NCI-H2107 treated with DMSO at 0.1 percent for 48 hours (cell line): ENCODE results near the gene P2RX2.

Experiments
- DNase-seq: peaks from one replicate; lab custom pipeline; 2025; ENCODE audit not compliant: unreplicated experiment; lab: John Stamatoyannopoulos, UW

Gene P2RX2

DNA sequence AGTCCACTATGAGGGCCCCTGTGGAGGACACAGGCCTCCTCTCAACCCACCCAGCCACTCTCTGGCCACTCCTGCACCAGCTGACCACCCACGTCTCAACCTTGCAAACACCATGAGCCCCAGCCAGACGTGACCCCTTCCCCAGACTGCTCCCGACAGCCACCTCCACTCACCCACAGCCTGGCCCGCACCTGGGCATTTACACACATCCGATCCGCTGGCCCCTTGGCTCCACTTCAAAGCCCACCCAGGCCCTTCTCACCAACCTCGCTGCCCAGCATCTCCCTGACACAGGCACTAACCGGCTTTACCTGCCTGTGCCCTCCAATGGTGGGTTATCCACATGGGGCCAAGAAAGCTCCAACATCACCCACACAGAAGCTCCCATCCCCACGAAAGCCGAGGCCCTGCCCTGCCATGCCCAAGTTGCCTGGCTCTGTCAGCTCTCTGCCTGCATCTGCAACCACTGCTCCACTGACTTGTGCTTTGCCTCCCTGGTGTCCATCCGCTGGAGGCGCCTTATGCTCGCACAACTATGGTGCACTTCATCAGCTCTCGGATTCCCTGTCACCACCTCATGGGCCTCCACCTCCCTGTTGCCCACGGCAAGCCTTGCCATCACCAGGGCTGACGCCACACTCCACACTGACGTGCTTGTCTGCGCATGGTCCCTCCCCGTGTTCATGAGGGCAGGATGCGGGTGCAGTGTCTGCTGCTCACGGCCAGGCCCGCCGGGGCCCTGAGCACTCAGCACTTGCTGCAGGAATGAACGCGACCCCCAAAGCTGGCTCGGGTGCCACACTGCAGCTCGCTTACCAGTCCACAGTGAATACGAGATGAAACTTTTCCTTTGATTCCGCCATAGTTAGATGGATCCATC lies 16.7 kb downstream of the P2RX2 start:
- DNase-seq, result no peak

DNA sequence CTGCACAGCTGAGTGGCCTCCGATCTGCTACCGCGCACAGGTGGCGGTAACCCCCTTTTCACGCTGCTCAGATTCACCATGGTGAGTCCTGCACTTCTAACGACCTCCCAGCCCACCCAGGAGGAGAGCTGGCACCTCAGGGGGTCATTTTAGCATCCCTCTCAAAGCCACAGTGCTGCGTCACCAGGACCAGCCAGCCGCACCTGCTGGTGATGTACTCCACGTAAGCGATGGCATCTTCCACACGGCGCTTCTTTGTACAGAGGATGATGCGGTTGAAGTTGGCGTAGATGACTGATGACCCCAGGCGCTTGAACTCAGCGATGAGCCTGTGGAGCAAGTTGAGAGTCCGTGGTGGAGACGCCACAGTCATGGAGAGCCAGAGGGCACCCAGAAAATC lies 19.2 kb downstream of the P2RX2 start:
- no peak for DNase-seq

DNA sequence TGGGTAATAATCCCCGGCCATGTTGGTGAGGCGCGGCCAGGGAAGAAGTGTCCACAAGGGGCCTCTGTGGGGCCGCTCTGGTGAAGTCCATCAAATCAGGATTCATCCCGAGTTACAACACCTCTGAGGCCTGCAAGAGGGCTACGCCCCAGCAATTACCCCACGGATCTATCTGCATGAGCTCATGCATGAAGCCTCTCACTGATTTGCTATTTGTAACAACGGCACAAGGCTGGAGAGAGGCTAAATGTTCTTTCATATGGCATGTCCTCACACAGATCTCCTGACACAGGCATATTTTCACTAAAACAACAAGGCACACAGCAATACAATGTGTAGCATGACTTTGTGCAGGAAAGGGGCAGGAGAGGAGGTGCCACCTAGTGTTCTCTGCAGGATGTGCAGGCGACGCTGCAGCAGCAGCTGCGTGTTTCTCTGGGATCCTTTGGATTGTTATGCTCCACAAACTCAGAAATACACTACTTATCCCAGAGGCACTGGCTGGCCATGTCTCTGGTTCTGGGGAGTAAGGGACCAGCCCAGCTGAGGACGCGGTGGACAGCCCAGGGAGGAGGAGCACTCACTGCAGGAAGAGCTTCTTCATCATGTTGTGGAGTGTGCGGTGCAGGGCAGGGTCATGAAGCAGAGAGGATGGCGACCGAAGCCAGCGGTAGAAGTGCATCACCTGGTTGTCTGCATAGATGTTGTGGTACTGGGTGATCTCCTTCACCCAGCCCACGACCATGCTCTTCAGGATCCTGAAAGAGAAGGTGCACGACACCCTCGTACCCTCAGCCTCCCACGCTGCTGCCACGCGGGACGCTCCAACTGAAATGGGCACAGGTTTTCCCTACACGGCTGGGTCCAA lies 20.2 kb downstream of the P2RX2 start:
- peak; percentile 16 for DNase-seq

DNA sequence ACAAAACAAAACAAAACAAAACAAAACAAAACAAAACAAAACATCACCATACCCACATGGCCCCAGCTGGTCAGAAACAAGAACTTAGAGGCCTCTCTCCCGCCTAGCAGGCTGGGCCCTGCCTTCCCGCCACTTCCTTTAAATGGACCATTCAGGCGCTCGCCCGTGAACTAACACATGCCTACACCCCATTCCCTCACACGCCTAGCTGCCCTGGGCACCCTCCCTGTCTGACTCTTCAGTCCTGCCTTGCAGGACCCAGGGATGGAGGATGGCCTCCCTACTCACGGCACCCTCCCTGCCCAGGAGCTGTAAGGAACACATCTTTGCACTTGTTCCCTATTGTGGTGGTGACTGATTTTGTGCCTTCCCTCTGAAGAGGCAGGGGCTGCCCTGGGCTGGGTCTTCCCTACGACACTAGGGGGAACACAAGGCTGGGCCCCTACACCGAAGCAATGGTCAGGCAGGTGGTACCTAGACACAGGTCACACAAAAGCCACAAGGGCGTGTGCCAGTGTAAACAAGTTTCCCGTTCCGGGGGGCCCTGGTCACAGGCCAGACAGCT lies 21.5 kb downstream of the P2RX2 start:
- DNase-seq, result no peak

DNA sequence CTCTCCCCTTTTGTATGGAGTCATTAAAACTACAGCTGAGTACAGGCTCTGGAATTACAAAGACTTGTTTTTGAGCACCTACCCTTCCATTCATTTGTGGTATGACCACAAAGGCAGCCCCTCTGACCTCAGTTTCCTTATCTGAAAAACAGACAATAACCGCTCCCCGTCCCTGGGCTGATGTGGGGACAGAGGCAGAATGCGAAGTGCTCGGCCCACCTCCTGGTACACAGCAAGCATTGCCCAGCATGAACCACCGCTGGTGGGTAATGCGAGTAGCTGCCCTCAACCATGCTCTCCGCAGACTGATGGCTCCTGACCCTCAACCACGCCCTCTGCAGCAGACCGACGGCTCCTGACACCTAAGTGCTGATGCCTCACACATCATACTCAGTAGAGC lies 22.4 kb downstream of the P2RX2 start:
- DNase-seq, result no peak

DNA sequence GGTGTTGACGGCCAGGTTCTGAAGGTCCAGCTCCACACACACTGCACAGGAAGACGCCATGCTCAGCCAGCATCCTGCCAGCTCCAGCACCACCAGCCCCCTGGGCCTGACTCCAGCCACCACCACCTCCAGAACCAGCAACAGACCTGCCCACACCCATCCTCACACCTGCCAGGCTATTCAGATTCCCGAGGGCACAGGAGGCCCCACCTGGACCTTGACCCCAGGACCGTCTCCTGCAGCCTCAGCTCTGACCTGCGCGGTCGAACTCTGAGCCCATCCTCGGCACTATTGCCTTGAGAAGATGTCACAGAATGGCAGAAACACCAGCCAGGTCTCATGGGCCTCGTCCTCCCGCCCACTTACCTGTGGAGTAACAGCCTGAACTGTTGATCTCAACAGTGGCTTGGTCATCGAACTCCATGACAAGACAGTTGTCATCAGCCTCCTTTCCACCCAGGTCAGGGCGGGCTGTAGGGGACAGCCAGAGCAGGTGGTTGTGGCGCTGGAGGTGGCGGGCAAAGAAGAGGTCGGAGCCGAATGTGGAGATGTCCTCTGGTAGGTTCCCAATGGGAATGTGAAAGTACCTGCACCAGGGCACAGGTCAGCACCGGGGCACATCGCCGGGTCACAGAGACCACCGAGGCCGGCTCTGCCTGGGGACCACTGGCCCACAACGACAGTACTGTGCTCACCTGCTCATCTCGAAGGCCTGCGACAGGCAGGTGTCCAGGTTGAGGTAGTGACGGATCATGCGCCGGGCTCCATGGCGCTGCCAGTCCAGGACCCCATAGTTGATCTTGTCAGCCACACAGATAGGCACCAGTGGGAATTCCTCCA lies 23.5 kb downstream of the P2RX2 start:
- DNase-seq, result no peak

DNA sequence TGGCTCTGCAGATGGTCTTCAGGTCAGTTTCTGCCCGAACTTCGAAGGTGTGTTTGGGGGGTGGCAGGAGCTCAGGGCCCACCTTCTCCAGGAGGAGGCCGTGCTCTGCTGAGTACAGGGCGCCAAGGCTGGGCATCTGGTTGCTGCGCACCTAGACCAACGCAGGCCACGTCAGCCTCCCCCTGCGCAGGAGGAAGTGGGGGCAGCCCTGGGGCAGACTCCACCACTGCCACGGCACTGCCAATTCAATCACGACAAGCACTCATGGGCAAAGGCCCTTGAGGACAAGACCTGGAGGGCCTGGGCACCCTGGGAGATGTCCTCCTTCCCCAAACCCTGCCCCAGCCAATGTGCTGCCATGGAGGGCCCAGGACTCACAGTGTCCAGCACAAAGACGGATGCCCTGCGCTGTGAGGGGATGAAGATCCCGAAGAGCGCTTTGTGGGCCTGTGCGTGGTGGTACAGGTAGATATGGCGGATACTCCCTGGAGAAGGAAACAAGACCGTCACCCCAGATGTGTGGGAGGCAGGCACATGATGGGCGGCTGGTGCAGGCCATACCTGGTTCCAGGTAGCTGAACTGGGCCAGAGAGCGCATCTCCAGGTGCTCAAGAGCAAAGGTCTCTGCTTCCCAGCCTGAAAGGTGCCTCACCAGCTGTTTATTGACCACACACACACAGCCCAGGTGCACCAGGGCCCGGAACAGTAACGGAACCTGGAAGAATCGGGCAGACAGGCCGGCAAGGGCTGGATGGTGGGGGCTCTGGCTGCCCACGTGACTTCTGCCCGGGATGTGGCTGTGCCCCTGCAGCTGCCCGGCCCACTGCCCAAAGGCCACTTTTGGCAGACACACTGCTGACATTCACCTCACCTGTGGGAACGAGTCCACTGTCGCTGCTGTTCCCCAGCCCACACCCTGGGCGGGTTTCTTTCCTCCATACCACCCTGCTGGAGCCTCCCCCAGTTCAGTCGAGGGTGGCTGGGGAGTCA lies 24.6 kb downstream of the P2RX2 start:
- no peak for DNase-seq

DNA sequence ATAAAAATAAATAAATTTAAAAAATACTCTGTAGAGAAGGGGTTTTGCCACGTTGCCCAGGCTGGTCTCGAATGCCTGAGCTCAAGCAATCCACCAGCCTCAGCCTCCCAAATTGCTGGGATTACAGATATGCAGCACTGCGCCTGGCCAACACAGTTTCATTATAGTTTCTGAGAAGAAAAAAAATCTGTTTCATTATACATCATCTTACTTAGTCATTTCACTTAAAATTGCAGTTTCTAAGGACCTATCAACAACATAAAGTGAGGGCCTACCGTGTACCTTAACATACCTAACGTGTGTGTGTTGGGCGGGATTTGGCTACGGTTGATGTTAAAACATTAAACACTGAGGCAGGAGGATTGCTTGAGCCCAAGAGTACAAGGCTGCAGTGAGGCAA lies 28.3 kb downstream of the P2RX2 start:
- DNase-seq, result no peak

DNA sequence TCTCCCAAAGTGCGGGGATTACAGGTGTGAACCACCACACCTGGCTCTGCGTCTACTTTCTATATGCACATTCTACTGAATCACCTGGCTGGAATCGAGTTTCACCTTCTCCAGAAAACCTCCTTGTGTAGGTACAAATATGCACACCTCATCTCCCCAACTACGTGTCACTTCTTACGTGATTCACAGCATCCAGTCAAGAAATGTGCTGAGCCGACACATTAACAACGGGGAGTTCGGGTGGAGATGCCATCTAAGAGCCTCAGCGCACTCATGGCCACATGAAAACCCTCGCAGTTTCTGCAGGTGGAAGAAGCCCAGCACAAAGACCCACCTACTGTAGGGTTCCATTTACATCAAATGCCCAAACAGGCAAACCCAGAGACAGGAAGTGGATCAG lies 29.3 kb downstream of the P2RX2 start:
- DNase-seq, result no peak

DNA sequence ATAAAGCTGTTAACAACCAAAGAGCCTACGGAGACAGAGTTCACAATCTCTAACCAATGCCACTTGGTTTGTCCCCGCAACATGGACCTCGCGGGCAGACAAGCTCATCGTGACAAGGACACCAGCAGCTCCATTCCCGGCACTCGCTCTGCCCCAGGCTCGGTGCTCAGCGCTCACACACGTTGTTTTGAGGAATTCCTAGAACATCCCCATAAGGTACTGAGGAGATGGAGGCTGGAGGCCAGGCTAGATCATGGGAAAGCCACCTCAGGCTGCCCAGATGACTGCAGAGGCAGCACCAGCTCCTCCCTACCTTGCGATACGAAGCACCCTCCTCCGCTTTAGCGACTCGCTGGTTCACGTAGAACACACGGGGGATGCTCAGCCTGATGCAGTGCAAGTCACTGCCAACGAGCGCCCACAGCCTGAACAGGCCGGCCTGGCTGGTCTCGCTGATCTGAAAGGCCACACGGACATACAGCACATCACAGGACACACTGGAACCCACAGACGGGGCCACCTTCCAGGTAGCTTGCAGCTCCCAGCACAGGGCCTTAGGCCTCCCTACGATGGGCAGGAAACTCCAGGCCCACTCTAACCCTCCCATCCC lies 30.1 kb downstream of the P2RX2 start:
- no peak for DNase-seq

DNA sequence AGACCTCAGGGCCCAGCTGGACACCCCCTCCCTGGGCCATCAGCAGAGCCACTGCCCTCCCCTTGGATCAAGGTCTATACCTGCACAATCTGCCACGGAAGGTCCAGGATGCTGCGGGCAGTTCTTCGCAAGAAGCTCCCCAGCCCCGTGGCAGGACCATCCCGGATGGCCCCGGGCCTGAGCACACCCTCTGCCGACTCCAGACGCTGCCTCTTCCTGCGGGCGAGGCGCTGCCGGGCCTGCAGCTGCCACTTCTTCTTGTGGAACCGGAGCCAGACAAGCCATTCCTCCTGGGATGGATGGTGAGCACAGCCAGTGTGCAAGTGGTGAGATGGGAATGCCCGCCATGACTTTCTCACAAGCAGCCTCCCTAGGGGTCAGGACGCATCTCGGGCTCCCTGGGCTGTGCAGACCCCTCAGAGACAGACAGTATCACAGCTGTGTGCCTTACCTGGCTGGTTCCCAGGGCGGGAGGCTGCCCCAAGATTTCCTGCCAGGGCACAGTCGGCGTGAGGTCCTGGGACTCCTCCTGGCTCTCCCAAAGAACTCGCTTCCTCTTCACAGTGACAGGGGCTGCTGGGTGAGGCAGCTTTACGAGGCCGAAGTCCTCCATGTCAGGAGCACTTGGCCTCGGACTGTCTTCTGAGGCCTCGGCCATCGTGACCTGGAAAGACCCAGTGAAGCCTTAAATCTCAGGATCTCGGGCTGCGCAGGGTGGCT lies 30.8 kb downstream of the P2RX2 start:
- DNase-seq, result no peak

DNA sequence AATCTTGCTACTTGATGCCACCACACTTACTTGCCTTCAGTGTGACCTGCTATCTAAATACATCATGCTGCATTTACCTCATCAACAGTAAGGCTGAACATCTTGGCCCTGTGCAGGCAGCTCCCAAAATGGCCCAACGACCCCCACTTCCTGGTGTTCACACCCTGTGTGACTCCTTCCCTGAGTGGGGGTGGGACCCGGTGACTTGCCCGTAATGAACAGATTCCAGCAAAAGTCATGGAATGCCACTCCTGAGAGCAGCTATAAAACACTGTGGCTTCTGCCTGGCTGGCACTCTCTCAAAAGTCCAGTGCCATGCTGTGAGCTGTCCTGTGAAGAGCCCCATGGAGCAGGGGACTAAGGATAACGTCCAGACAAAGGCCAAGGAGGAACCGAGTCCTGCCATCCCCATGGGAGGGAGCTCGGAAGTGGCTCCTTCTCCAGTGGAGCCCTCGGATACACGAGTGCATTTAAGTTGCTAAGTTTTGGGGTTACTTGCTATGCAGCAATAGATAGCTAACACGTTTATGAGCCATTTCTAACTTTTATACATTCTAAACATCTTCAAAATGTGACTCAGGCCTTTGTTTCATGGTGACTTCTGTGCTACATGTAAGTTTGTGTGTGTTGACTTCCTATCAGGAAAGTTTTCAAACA lies 33.0 kb downstream of the P2RX2 start:
- DNase-seq, result peak; percentile 100

DNA sequence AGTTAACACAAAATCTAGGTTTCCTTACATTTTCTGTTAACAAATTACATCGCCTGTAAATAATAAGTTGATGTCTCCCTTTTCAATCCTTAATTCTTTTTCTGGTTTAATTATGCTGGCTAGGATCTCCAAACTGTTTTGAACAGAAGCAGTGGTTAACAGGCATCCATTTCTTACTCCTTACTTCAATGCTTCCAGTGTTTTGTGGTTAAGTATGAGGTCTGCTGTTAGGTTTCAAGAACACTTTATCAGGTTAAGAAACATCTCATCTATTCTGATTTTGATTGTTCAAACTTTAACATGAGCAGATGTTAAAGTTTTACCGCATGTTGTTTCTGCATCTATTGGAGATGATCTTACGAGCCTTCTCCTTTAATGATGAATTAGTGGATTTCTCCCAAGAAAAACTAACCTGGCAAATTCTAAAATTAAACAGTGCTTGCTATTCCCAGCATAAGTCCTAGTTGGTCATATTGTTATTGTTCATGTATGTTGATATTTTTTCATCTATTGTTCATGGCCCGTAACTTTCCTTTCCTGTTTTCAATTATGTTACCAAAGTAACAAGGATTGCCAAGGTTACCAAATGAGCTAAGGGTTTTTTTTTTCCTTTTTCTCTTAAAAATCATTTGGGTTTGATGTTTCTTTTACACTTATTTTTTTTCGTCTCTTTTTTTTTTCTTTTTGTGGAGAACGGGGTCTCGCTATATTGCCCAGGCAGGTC lies 35.2 kb downstream of the P2RX2 start:
- DNase-seq, result no peak

DNA sequence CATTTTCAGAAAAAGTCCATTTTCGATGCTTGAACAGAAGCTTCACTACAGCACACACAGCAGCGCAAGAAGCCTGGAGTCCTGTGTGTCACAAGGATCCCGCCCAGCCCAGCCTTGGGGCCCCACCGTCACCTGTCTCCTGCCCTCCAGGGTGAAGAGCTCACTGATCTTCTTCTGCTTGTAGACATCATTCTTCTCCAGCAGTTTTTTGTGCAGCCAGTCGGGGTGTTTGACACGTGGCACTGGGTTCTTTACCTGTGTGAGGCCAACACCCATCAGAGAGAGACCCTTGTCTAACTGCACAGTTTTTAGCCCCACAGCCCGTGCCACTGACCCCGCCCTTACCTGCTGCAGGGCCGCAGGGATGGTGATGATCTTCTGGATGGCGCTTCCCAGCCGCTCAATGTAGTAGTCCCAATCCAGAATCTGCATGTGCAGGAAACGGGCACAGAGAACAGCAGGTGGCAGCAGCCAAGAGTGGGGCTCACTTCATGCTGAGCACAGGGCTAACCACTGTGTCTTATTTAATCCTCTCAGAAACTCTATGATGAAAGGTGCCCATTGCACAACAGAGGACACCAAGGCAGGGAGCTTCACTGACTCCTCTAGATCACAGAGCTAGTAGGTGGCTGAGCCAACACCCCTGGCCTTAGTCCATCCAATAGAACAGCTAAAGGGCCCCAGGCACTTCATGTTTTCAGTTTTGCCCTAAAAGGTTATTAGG lies 38.6 kb downstream of the P2RX2 start:
- DNase-seq, result no peak

DNA sequence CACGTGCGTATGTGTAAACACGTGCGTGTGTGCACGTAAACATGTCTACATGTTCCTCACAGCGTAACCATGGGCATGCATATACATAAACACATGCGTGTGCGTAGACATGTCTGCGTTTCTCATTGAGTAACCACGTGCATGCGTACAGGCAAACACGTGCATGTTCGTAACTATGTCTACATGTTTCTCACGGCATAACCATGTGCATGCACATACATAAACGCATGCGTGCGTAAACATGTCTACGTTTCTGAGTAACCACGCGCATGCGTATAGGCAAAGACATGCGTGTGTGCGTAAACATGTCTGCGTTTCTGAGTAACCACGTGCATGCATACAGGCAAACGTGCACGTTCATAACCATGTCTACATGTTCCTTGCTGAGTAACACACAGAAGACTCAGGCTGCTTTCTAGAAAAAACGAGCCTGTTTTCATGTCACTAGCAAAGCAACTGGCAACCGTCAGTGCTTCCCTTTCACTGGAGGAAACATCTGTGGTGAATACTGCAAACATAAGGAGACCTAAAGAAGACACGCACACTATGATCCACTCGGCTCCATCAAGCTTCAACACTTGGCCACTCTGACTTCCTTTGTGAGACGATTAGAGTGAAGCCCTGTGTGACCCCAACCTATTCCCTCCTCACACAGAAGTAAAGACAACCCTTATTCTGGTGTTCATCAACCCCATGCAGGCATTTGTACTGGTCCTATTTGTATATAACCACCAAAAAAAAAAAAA lies 39.7 kb downstream of the P2RX2 start:
- DNase-seq, result no peak

DNA sequence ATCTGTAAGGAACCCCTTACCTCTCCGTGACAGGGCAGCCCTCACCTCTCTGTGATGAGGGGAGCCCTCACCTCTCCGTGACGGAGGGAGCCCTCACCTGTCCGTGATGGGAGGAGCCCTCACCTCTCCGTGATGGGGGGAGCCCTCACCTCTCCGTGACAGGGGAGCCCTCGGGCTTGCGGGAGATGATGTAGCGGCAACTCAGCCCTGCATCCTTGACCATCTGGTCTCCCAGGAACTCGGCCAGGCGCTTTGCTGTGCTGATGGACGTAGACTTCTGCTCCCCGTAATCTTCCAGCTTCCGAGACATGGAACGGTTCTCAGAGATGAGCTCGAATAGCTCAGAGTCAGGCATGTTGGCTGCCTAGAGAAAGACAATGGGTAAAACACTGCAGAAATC lies 40.6 kb downstream of the P2RX2 start:
- no peak for DNase-seq
